H1 (cell line): ENCODE data around the gene EYA2. TPM values are rescaled to one million over a fixed set of nuclear protein-coding genes. Genes with fewer than 3 reads are reported as not detected.

Experiments
- CTCF ChIA-PET: fragments of 300-600 bp; sonication (Branson Sonifier 250); formaldehyde crosslinking; loops from one replicate; lab custom pipeline; 2021; ENCODE audit not compliant: partially characterized antibody; lab: Charles Lee
- POLR2A ChIA-PET: fragments of 300-600 bp; sonication (Branson Sonifier 250); formaldehyde crosslinking; loops from one replicate; lab custom pipeline; 2021; ENCODE audit warnings: inconsistent platforms; ENCODE audit not compliant: partially characterized antibody; lab: Charles Lee
- DNase-seq, 2 experiments: peaks; one replicate each; pipeline versions ENCODE4 v3.0.0 to v3.0.0-alpha.2; 2010 to 2022; ENCODE audit warnings: low spot score in 2 of 2, low read depth in 1 of 2, mixed read lengths in 1 of 2
- FAIRE-seq: peaks from 2 replicates; lab custom pipeline; 2011; peaks lifted over from hg19 to GRCh38; lab: Jason Lieb, UNC
- H2AFZ ChIP-seq: 2 replicates; pipeline ENCODE4 v1.8.1; 2012; ENCODE audit warnings: low read length, inconsistent platforms
- H2AK5ac ChIP-seq: 2 replicates; pipeline ENCODE4 v1.6.1; 2013; ENCODE audit warnings: low read depth, low read length
- H2BK120ac ChIP-seq: replicated peaks from 2 replicates; pipeline ENCODE3; 2013; ENCODE audit warnings: low read depth, low read length, inconsistent platforms
- H2BK12ac ChIP-seq: 2 replicates; pipeline ENCODE4 v1.6.1; 2013; ENCODE audit warnings: low read depth, low read length
- H2BK15ac ChIP-seq: 2 replicates; pipeline ENCODE4 v1.6.1; 2013; ENCODE audit warnings: low read length
- H2BK20ac ChIP-seq: 2 replicates; pipeline ENCODE4 v1.6.1; 2013; ENCODE audit warnings: low read length
- H2BK5ac ChIP-seq: 2 replicates; pipeline ENCODE4 v1.6.1; 2013; ENCODE audit warnings: low read depth, low read length
- H3K14ac ChIP-seq: 2 replicates; pipeline ENCODE4 v1.6.1; 2013; ENCODE audit warnings: inconsistent platforms; ENCODE audit not compliant: insufficient read length
- H3K18ac ChIP-seq: 2 replicates; pipeline ENCODE4 v1.6.1; 2013; ENCODE audit warnings: low read length; ENCODE audit errors: extremely low read depth
- H3K23ac ChIP-seq: 2 replicates; pipeline ENCODE4 v1.6.1; 2013; ENCODE audit warnings: inconsistent platforms; ENCODE audit not compliant: insufficient read length
- H3K23me2 ChIP-seq: 2 replicates; pipeline ENCODE4 v1.6.1; 2013; ENCODE audit warnings: low read depth, low read length
- H3K27ac ChIP-seq: 2 replicates; pipeline ENCODE4 v1.6.1; 2011; ENCODE audit warnings: low read depth, low read length, inconsistent platforms
- H3K27me3 ChIP-seq, 4 experiments: replicated peaks in 1 of 4; 1 replicate in 1 of 4; 2 replicates in 3 of 4; pipeline versions ENCODE4 v1.6.1 to v1.8.1; 2011 to 2013; ENCODE audit warnings: low read length in 3 of 4, mild to moderate bottlenecking in 3 of 4, inconsistent platforms in 2 of 4, mixed read lengths in 2 of 4, moderate library complexity in 1 of 4; ENCODE audit not compliant: control insufficient read depth in 3 of 4, insufficient read depth in 3 of 4; ENCODE audit errors: extremely low read depth in 1 of 4
- H3K36me3 ChIP-seq, 4 experiments: 2 replicates each; pipeline versions ENCODE4 v1.6.1 to v1.8.1; 2011 to 2013; ENCODE audit warnings: mild to moderate bottlenecking in 4 of 4, low read length in 3 of 4, moderate library complexity in 2 of 4, control low read depth in 1 of 4, inconsistent platforms in 1 of 4; ENCODE audit not compliant: insufficient read depth in 4 of 4, control insufficient read depth in 2 of 4
- H3K4ac ChIP-seq: replicated peaks from 2 replicates; pipeline ENCODE3; 2013; ENCODE audit warnings: low read length, low read depth, mixed read lengths, inconsistent platforms; ENCODE audit not compliant: insufficient read length
- H3K4me1 ChIP-seq, 4 experiments: replicated peaks in 1 of 4; 1 replicate in 1 of 4; 2 replicates in 3 of 4; pipeline versions ENCODE4 v1.6.1 to v1.8.1; 2011 to 2013; ENCODE audit warnings: low read length in 3 of 4, inconsistent platforms in 2 of 4, mixed read lengths in 1 of 4; ENCODE audit not compliant: insufficient read depth in 4 of 4, control insufficient read depth in 3 of 4
- H3K4me2 ChIP-seq, 2 experiments: 2 replicates each; pipeline versions ENCODE4 v1.6.1 to v1.8.1; 2011 to 2013; ENCODE audit warnings: low read depth in 2 of 2, low read length in 2 of 2, control low read depth in 1 of 2, inconsistent platforms in 1 of 2, mild to moderate bottlenecking in 1 of 2; ENCODE audit not compliant: insufficient read depth in 1 of 2
- H3K4me3 ChIP-seq, 4 experiments: fragments of 200-600, 300-600 bp in 1 of 4; sonication (generic), shearing (Covaris generic), sonication (Bioruptor Twin) in 1 of 4; 2 replicates each; pipeline versions ENCODE4 v1.5.1 to v1.8.1; 2011 to 2016; ENCODE audit warnings: low read length in 4 of 4, low read depth in 3 of 4, control low read depth in 2 of 4, inconsistent platforms in 2 of 4, mild to moderate bottlenecking in 2 of 4, mixed read lengths in 1 of 4, moderate library complexity in 1 of 4; ENCODE audit not compliant: insufficient read depth in 2 of 4; ENCODE audit errors: extremely low read depth in 1 of 4
- H3K56ac ChIP-seq: replicated peaks from 2 replicates; pipeline ENCODE3; 2013; ENCODE audit warnings: low read depth, mild to moderate bottlenecking, mixed read lengths, low read length, inconsistent platforms; ENCODE audit not compliant: insufficient read length
- H3K79me1 ChIP-seq: 2 replicates; pipeline ENCODE4 v1.6.1; 2013; ENCODE audit warnings: low read depth, low read length, control low read depth
- H3K79me2 ChIP-seq, 2 experiments: 2 replicates each; pipeline versions ENCODE4 v1.6.1 to v1.8.1; 2012 to 2013; ENCODE audit warnings: low read length in 2 of 2, mild to moderate bottlenecking in 2 of 2, inconsistent platforms in 1 of 2; ENCODE audit not compliant: insufficient read depth in 2 of 2, control insufficient read depth in 1 of 2
- H3K9ac ChIP-seq, 4 experiments: replicated peaks in 1 of 4; 1 replicate in 1 of 4; 2 replicates in 3 of 4; pipeline versions ENCODE4 v1.6.1 to v1.8.1; 2011 to 2013; ENCODE audit warnings: low read depth in 3 of 4, low read length in 3 of 4, control low read depth in 2 of 4, mild to moderate bottlenecking in 2 of 4, moderate library complexity in 2 of 4, inconsistent platforms in 1 of 4; ENCODE audit errors: extremely low read depth in 1 of 4
- H3K9me3 ChIP-seq, 2 experiments: 2 replicates each; pipeline versions ENCODE4 v1.6.1 to v1.8.1; 2012 to 2013; ENCODE audit warnings: mild to moderate bottlenecking in 2 of 2, moderate library complexity in 2 of 2, control low read depth in 1 of 2, inconsistent platforms in 1 of 2, low read depth in 1 of 2, low read length in 1 of 2, mixed read lengths in 1 of 2; ENCODE audit not compliant: insufficient read depth in 2 of 2
- H4K20me1 ChIP-seq, 2 experiments: replicated peaks in 1 of 2; 2 replicates each; pipeline versions ENCODE3 to v1.8.1; 2011 to 2013; ENCODE audit warnings: inconsistent platforms in 2 of 2, low read length in 2 of 2, mild to moderate bottlenecking in 1 of 2; ENCODE audit not compliant: insufficient read depth in 2 of 2, control insufficient read depth in 1 of 2
- H4K5ac ChIP-seq: 2 replicates; pipeline ENCODE4 v1.6.1; 2013; ENCODE audit warnings: low read length, low read depth, mixed read lengths, inconsistent platforms; ENCODE audit not compliant: insufficient read length
- H4K8ac ChIP-seq: 2 replicates; pipeline ENCODE4 v1.8.0; 2013; ENCODE audit warnings: mild to moderate bottlenecking, moderate library complexity, low read length, inconsistent platforms; ENCODE audit not compliant: insufficient read depth; ENCODE audit errors: extremely low read depth
- H4K91ac ChIP-seq: replicated peaks from 2 replicates; pipeline ENCODE3; 2013; ENCODE audit warnings: low read length, mixed read lengths, inconsistent platforms; ENCODE audit not compliant: insufficient read length
- CBX5 ChIP-seq: fragments of 300-800, 300-1000 bp; sonication (generic); IDR thresholded peaks from 2 replicates; pipeline ENCODE4 v1.7.1; 2016; ENCODE audit warnings: antibody characterized with exemption, low read length, low read depth
- POU5F1 ChIP-seq: IDR thresholded peaks from 2 replicates; pipeline ENCODE4 v1.6.1; 2011; ENCODE audit warnings: low read depth, mild to moderate bottlenecking, low read length, moderate library complexity
- SAP30 ChIP-seq: fragments of 300-600 bp; sonication (generic); IDR thresholded peaks from 2 replicates; pipeline ENCODE4 v1.7.1; 2012; ENCODE audit warnings: low read length, moderate library complexity, mild to moderate bottlenecking, inconsistent platforms; ENCODE audit not compliant: insufficient read depth, insufficient replicate concordance
- SUZ12 ChIP-seq: fragments of 200-600 bp; sonication (generic); IDR thresholded peaks from 2 replicates; pipeline ENCODE4 v1.6.1; 2012; ENCODE audit warnings: mild to moderate bottlenecking, inconsistent platforms, low read length, moderate library complexity, mixed read lengths
- WGBS, 2 experiments: shearing (Covaris generic) in 1 of 2; methylation state at CpG; one replicate each; pipeline versions ENCODE4 v1.1.6 to v1.1.7; 2013 to 2015; ENCODE audit warnings: low lambda C conversion rate in 2 of 2, mixed read lengths in 2 of 2, inconsistent platforms in 1 of 2, low coverage in 1 of 2, missing lambda C conversion rate in 1 of 2; ENCODE audit not compliant: insufficient replicate concordance in 2 of 2, insufficient coverage in 1 of 2, insufficient read length in 1 of 2; ENCODE audit errors: extremely low coverage in 1 of 2, missing lambda C conversion rate in 1 of 2; 5-methylcytosine and 5-hydroxymethylcytosine counted together
- polyA plus RNA-seq, 7 experiments: library from polyadenylated mRNA; depleted of rRNA in 3 of 7; stranded (reverse) in 5 of 7; unstranded in 2 of 7; fragments of >200 nt in 5 of 7; fragments of 200-250 nt in 2 of 7; gene quantifications; 1 replicate in 5 of 7; 2 replicates in 1 of 7; 4 replicates in 1 of 7; pipeline versions ENCODE4 v1.2.1 to v1.2.3, GENCODE V29; 2011 to 2013; ENCODE audit warnings: missing spikeins in 2 of 7, mixed read lengths in 2 of 7
- total RNA-seq: library from RNA; stranded (reverse); fragmentation: NEBNext Ultra II Directional; extraction: Animal tissue kit (Norgen Biotek cat#: 25700); gene quantifications from 2 replicates; pipeline ENCODE4 v1.2.1, GENCODE V29; 2021
- TF ChIP-seq, protein P1 (sequence below): IDR thresholded peaks from 2 replicates; pipeline ENCODE4 v1.6.1; 2011; ENCODE audit warnings: low read length, improper control_type of control experiment
- TF ChIP-seq, protein P2 (sequence below): IDR thresholded peaks from 2 replicates; pipeline ENCODE4 v1.6.1; 2011; ENCODE audit warnings: low read depth, mild to moderate bottlenecking, low read length; ENCODE audit not compliant: insufficient read depth

EYA2 gene
- total and polyA plus RNA-seq, 2 of the 8 experiments (the other 6 are each of a cell fraction or from before 2014, with no cell fraction given): 1.6 to 1.7 TPM

DNA sequence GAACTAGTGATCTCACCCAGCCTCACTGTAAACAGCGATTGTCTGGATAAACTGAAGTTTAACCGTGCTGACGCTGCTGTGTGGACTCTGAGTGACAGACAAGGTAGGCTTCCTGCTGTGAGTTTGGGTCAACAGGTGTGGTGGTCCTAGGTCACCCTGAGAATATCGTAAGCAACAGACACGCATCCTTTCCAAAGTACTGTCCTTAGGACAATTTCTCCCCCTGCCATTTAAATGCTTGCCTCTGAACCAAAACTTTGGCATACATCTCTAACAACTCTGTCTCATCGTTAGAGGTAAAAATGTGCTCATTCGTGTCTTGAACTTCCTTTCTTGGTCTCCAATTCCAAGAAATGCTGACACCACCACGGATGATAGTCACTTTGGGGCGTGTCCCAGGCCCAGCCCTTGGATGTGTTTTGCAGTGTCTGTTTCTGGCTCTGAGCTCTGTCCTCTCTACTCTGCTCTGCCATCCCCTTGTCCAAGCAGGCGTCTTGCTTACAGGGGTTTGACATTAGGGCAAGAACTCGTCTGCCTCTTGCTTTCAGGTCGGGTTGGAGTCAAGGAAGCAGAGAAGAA, 95.5 kb downstream of the EYA2 start:
- no peak overlapping the region for H2AK5ac ChIP-seq
- H4K20me1 ChIP-seq: no peaks in the 10 kb centered on the region
- H2BK20ac ChIP-seq: no peak overlapping the region
- ChIA-PET CTCF (interaction anchor here (0.7 to 1.6 kb wide), 2 partner anchors 24 to 37 kb away, joined by 3 to 5 read pairs; no protein-coding TSS in a partner anchor), POLR2A (no interaction called here)
- H3K27me3 ChIP-seq: no peaks in the 10 kb centered on the region
- H3K36me3 ChIP-seq: no peaks in the 10 kb centered on the region
- H3K79me2 ChIP-seq: no peaks in the 10 kb centered on the region
- no peak overlapping the region for H2BK120ac ChIP-seq
- H3K23ac ChIP-seq: no peak overlapping the region
- no peak overlapping the region for H3K14ac ChIP-seq
- H3K56ac ChIP-seq: no peak overlapping the region
- H3K4ac ChIP-seq: no peak overlapping the region
- H2AFZ ChIP-seq: no peak overlapping the region
- H3K4me3 ChIP-seq: no peak overlapping the region
- H2BK15ac ChIP-seq: no peak overlapping the region
- H2BK5ac ChIP-seq: no peak overlapping the region
- WGBS, 2 experiments: 77% methylated on average over 12 of the region's 12 CpGs; no CpG with 5 or more reads in 1 of the 2 experiments
- FAIRE-seq (no peak), DNase-seq (no peak)
- H3K79me1 ChIP-seq: no peaks in the 10 kb centered on the region
- no peak overlapping the region; the same call in 1 of the 2 replicates for H3K27ac ChIP-seq
- H4K5ac ChIP-seq: no peak overlapping the region
- no peak overlapping the region for H3K4me2 ChIP-seq
- no peak overlapping the region for H4K8ac ChIP-seq
- H3K9ac ChIP-seq: no peak overlapping the region
- H4K91ac ChIP-seq: peak overlapping the region; percentile 26
- peak overlapping the region; percentile 45; the same call in 1 of the 2 replicates for H2BK12ac ChIP-seq
- no peaks in the 10 kb centered on the region for H3K23me2 ChIP-seq
- H3K18ac ChIP-seq: no peak overlapping the region
- peaks cover 6 to 17% (median 12%) of the 10 kb centered on the region in 4 experiments; a peak in 6 of 7 replicates for H3K4me1 ChIP-seq
- no peaks in the 10 kb centered on the region for H3K9me3 ChIP-seq
- TF ChIP-seq, protein P1, sequence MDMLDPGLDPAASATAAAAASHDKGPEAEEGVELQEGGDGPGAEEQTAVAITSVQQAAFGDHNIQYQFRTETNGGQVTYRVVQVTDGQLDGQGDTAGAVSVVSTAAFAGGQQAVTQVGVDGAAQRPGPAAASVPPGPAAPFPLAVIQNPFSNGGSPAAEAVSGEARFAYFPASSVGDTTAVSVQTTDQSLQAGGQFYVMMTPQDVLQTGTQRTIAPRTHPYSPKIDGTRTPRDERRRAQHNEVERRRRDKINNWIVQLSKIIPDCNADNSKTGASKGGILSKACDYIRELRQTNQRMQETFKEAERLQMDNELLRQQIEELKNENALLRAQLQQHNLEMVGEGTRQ: no peak
- no peak for TF ChIP-seq SUZ12
- TF ChIP-seq POU5F1: no peak
- TF ChIP-seq, protein P2, sequence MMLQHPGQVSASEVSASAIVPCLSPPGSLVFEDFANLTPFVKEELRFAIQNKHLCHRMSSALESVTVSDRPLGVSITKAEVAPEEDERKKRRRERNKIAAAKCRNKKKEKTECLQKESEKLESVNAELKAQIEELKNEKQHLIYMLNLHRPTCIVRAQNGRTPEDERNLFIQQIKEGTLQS: no peak
- TF ChIP-seq SAP30: no peak
- no peak for TF ChIP-seq CBX5
